ENCODE results near the gene CHAD.
A peak's percentile ranks its signal among the peaks of the same experiment; 100 is the strongest.
"Not testable (repeated sequence)": the region's sequence is repeated elsewhere in the genome, so short reads cannot be mapped to it uniquely, and the experiment has no call there.

Gene CHAD

DNA sequence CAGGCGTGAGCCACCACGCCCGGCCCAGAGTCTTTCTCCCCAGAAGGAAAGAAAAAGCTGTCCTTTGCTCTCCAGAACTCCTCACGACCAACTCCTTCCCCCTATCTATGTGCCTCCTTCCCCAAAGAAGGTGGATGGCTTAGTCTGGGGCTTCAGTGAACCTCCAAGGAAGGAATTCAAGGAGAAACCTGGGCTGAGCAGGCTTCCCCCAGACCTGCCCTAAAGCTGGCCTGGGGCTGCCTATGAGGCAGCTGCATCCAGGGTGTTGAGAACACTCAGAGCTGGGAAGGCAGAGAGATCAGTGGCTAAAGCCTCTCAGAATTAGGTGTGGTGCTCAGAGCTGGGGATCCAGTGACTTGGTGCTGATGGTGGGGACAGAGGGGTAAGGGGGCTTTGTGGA is 38.9 kb downstream of the CHAD start:
- WGBS (ENCODE audit: extremely low coverage, insufficient coverage, low lambda C conversion rate), result no CpG with 5 or more reads among the region's 4 CpGs
- Histone ChIP-seq H3K79me1 (ENCODE audit: low read length) (no peaks in the 10 kb centered on the region), H4K8ac (ENCODE audit: low read depth, low read length) (no peak overlapping the region)

GRCh38 chr17:50428831-50429424 is 39.8 kb downstream of the CHAD start:
- Histone ChIP-seq H3K23ac (ENCODE audit: low read length) (no peak overlapping the region), H3K27ac (ENCODE audit: low read depth, low read length) (no peak overlapping the region), H3K9ac (ENCODE audit: low read length) (no peak overlapping the region), H3K79me1 (ENCODE audit: low read length) (no peaks in the 10 kb centered on the region), H2BK5ac (ENCODE audit: low read length) (no peak overlapping the region), H3K18ac (ENCODE audit: low read length) (no peak overlapping the region), H2BK15ac (replicated peaks; ENCODE audit: low read depth) (no peak overlapping the region), H2AK5ac (ENCODE audit: low read length) (no peak overlapping the region), H4K8ac (ENCODE audit: low read depth, low read length) (no peak overlapping the region), H3K4ac (ENCODE audit: low read depth, low read length) (no peak overlapping the region), H3K4me2 (ENCODE audit: low read length) (no peak overlapping the region), H3K36me3 (ENCODE audit: control insufficient read depth, insufficient read depth, low read length) (no peaks in the 10 kb centered on the region), H3K27me3 (ENCODE audit: insufficient read depth, low read length, poor library complexity) (no peaks in the 10 kb centered on the region), H3K4me1 (ENCODE audit: control insufficient read depth, low read depth, low read length) (peaks cover 9% of the 10 kb centered on the region), H3K56ac (ENCODE audit: low read length) (peak overlapping the region; percentile 15), H3K79me2 (ENCODE audit: control insufficient read depth, insufficient read depth, low read length) (no peaks in the 10 kb centered on the region), H4K5ac (ENCODE audit: low read length) (no peak overlapping the region), H3K4me3 (ENCODE audit: low read length) (no peak overlapping the region), H2BK120ac (ENCODE audit: low read depth, low read length) (no peak overlapping the region)
- DNase-seq, result no peak
- no CpG with 5 or more reads among the region's 7 CpGs for WGBS (ENCODE audit: extremely low coverage, insufficient coverage, low lambda C conversion rate)

More for the DNA sequence above, 38.9 kb downstream of the CHAD start:
- no peak for DNase-seq
- H3K36me3 ChIP-seq (ENCODE audit: control insufficient read depth, insufficient read depth, low read length), result no peaks in the 10 kb centered on the region
- H3K18ac ChIP-seq (ENCODE audit: low read length), result no peak overlapping the region
- H3K4ac ChIP-seq (ENCODE audit: low read depth, low read length), result no peak overlapping the region
- no peak overlapping the region for H3K4me2 ChIP-seq (ENCODE audit: low read length)
- no peak overlapping the region for H3K23ac ChIP-seq (ENCODE audit: low read length)
- no peak overlapping the region for H3K9ac ChIP-seq (ENCODE audit: low read length)
- peaks cover 9% of the 10 kb centered on the region for H3K4me1 ChIP-seq (ENCODE audit: control insufficient read depth, low read depth, low read length)
- H2AK5ac ChIP-seq (ENCODE audit: low read length), result no peak overlapping the region
- H2BK5ac ChIP-seq (ENCODE audit: low read length), result no peak overlapping the region
- no peak overlapping the region for H3K27ac ChIP-seq (ENCODE audit: low read depth, low read length)
- H2BK120ac ChIP-seq (ENCODE audit: low read depth, low read length), result no peak overlapping the region
- H3K56ac ChIP-seq (ENCODE audit: low read length), result no peak overlapping the region
- no peak overlapping the region for H3K4me3 ChIP-seq (ENCODE audit: low read length)
- no peaks in the 10 kb centered on the region for H3K27me3 ChIP-seq (ENCODE audit: insufficient read depth, low read length, poor library complexity)
- H2BK15ac ChIP-seq (replicated peaks; ENCODE audit: low read depth), result no peak overlapping the region
- H3K79me2 ChIP-seq (ENCODE audit: control insufficient read depth, insufficient read depth, low read length), result no peaks in the 10 kb centered on the region
- no peak overlapping the region for H4K5ac ChIP-seq (ENCODE audit: low read length)

- not testable (repeated sequence) for H3K79me2 ChIP-seq (ENCODE audit: control insufficient read depth, insufficient read depth, low read length); H3K27ac ChIP-seq (ENCODE audit: low read depth, low read length); H3K79me1 ChIP-seq (ENCODE audit: low read length); H2AK5ac ChIP-seq (ENCODE audit: low read length); H3K36me3 ChIP-seq (ENCODE audit: control insufficient read depth, insufficient read depth, low read length); H3K4ac ChIP-seq (ENCODE audit: low read depth, low read length); H3K4me2 ChIP-seq (ENCODE audit: low read length); DNase-seq; H3K56ac ChIP-seq (ENCODE audit: low read length); H3K18ac ChIP-seq (ENCODE audit: low read length); H2BK15ac ChIP-seq (replicated peaks; ENCODE audit: low read depth); H3K9ac ChIP-seq (ENCODE audit: low read length); H3K23ac ChIP-seq (ENCODE audit: low read length); H4K8ac ChIP-seq (ENCODE audit: low read depth, low read length); H3K4me3 ChIP-seq (ENCODE audit: low read length); H4K5ac ChIP-seq (ENCODE audit: low read length); H2BK5ac ChIP-seq (ENCODE audit: low read length); H2BK120ac ChIP-seq (ENCODE audit: low read depth, low read length); H3K27me3 ChIP-seq (ENCODE audit: insufficient read depth, low read length, poor library complexity)
- peaks cover 12% of the 10 kb centered on the region for H3K4me1 ChIP-seq (ENCODE audit: control insufficient read depth, low read depth, low read length)
- no CpG with 5 or more reads among the region's 6 CpGs for WGBS (ENCODE audit: extremely low coverage, insufficient coverage, low lambda C conversion rate)
These were observed 40.6 kb downstream of the CHAD start for GRCh38 chr17:50428126-50428525.

- H3K4me1 ChIP-seq (ENCODE audit: control insufficient read depth, low read depth, low read length), result peaks cover 12% of the 10 kb centered on the region
- H3K4ac ChIP-seq (ENCODE audit: low read depth, low read length), result peak overlapping the region; percentile 56
- H2BK15ac ChIP-seq (replicated peaks; ENCODE audit: low read depth), result no peak overlapping the region
- H2AK5ac ChIP-seq (ENCODE audit: low read length), result peak overlapping the region; percentile 72
- peak overlapping the region; percentile 66 for H3K4me3 ChIP-seq (ENCODE audit: low read length)
- H3K9ac ChIP-seq (ENCODE audit: low read length), result peak overlapping the region; percentile 82
- no peak overlapping the region for H2BK120ac ChIP-seq (ENCODE audit: low read depth, low read length)
- no CpG with 5 or more reads among the region's 4 CpGs for WGBS (ENCODE audit: extremely low coverage, insufficient coverage, low lambda C conversion rate)
- H3K27me3 ChIP-seq (ENCODE audit: insufficient read depth, low read length, poor library complexity), result no peaks in the 10 kb centered on the region
- peak overlapping the region; percentile 97 for H3K18ac ChIP-seq (ENCODE audit: low read length)
- H3K79me1 ChIP-seq (ENCODE audit: low read length), result no peaks in the 10 kb centered on the region
- H2BK5ac ChIP-seq (ENCODE audit: low read length), result peak overlapping the region; percentile 72
- no peaks in the 10 kb centered on the region for H3K79me2 ChIP-seq (ENCODE audit: control insufficient read depth, insufficient read depth, low read length)
- peak; percentile 65 for DNase-seq
- peak overlapping the region; percentile 89 for H3K23ac ChIP-seq (ENCODE audit: low read length)
- H3K56ac ChIP-seq (ENCODE audit: low read length), result peak overlapping the region; percentile 95
- H4K5ac ChIP-seq (ENCODE audit: low read length), result no peak overlapping the region
- H3K27ac ChIP-seq (ENCODE audit: low read depth, low read length), result peak overlapping the region; percentile 37
- no peaks in the 10 kb centered on the region for H3K36me3 ChIP-seq (ENCODE audit: control insufficient read depth, insufficient read depth, low read length)
- peak overlapping the region; percentile 98 for H3K4me2 ChIP-seq (ENCODE audit: low read length)
- H4K8ac ChIP-seq (ENCODE audit: low read depth, low read length), result no peak overlapping the region
These were observed 41.6 kb downstream of the CHAD start for GRCh38 chr17:50426814-50427787.

DNA sequence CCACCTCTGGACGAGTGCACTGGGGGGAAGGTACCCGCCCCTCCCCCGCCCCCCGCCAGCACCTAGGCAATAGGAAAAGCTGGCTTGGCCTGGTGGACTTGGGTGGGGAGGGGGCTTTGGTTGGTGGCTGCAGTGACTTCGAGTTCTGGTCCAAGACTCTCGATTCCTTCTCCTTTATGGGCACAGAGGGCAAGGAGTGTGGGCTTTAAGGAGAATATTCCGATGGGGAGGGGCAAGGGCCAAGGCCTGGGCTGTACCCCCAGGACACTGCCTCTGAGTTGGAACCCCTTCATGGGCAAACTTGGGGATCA is 42.3 kb downstream of the CHAD start:
- Histone ChIP-seq H2BK120ac (ENCODE audit: low read depth, low read length) (no peak overlapping the region), H3K79me1 (ENCODE audit: low read length) (no peaks in the 10 kb centered on the region), H3K4ac (ENCODE audit: low read depth, low read length) (peak overlapping the region; percentile 56), H3K36me3 (ENCODE audit: control insufficient read depth, insufficient read depth, low read length) (no peaks in the 10 kb centered on the region), H3K79me2 (ENCODE audit: control insufficient read depth, insufficient read depth, low read length) (no peaks in the 10 kb centered on the region), H2BK5ac (ENCODE audit: low read length) (peak overlapping the region; percentile 72), H4K8ac (ENCODE audit: low read depth, low read length) (no peak overlapping the region), H4K5ac (ENCODE audit: low read length) (no peak overlapping the region), H2AK5ac (ENCODE audit: low read length) (peak overlapping the region; percentile 72), H2BK15ac (replicated peaks; ENCODE audit: low read depth) (no peak overlapping the region), H3K23ac (ENCODE audit: low read length) (peak overlapping the region; percentile 89), H3K9ac (ENCODE audit: low read length) (peak overlapping the region; percentile 82), H3K27ac (ENCODE audit: low read depth, low read length) (peak overlapping the region; percentile 37), H3K4me3 (ENCODE audit: low read length) (peak overlapping the region; percentile 66), H3K4me1 (ENCODE audit: control insufficient read depth, low read depth, low read length) (peaks cover 12% of the 10 kb centered on the region), H3K56ac (ENCODE audit: low read length) (peak overlapping the region; percentile 95), H3K4me2 (ENCODE audit: low read length) (peak overlapping the region; percentile 98), H3K27me3 (ENCODE audit: insufficient read depth, low read length, poor library complexity) (no peaks in the 10 kb centered on the region), H3K18ac (ENCODE audit: low read length) (peak overlapping the region; percentile 97)
- WGBS (ENCODE audit: extremely low coverage, insufficient coverage, low lambda C conversion rate), result no CpG with 5 or more reads among the region's 7 CpGs
- DNase-seq, result peak; percentile 61

Measured in mesendoderm (in vitro differentiated cells).